H54 (cell line): Measurements from ENCODE around the gene ZCWPW1.
"Not testable (repeated sequence)": the region's sequence is repeated elsewhere in the genome, so short reads cannot be mapped to it uniquely, and the experiment has no call there.

Experiments used
- DNase-seq: peaks from one replicate; pipeline ENCODE4 v3.0.0; 2011; ENCODE audit warnings: low spot score, mixed read lengths; ENCODE audit not compliant: insufficient read length
- FAIRE-seq: peaks from 3 replicates; lab custom pipeline; 2011; peaks lifted over from hg19 to GRCh38; lab: Jason Lieb, UNC
- POLR2A ChIP-seq: IDR thresholded peaks from 2 replicates; pipeline ENCODE4 v1.6.1; 2011; ENCODE audit warnings: low read depth, mild to moderate bottlenecking, low read length

Gene ZCWPW1

GRCh38 chr7:100393233-100393905 is 35.1 kb downstream of the ZCWPW1 start:
- FAIRE-seq (no peak), DNase-seq (no peak)
- no peak for TF ChIP-seq POLR2A

GRCh38 chr7:100390286-100391009 is 38.1 kb downstream of the ZCWPW1 start:
- no peak for DNase-seq

GRCh38 chr7:100389437-100390088 is 38.9 kb downstream of the ZCWPW1 start:
- DNase-seq (no peak), FAIRE-seq (no peak)
- TF ChIP-seq POLR2A: no peak

More at GRCh38 chr7:100390286-100391009, 38.1 kb downstream of the ZCWPW1 start:
- FAIRE-seq: no peak
- TF ChIP-seq POLR2A: no peak

GRCh38 chr7:100387695-100388094 is 40.8 kb downstream of the ZCWPW1 start:
- no peak for DNase-seq
- no peak for FAIRE-seq
- no peak for TF ChIP-seq POLR2A

GRCh38 chr7:100386940-100387339 is 41.6 kb downstream of the ZCWPW1 start:
- FAIRE-seq (no peak), DNase-seq (no peak)
- TF ChIP-seq POLR2A: no peak

- no peak for DNase-seq
- FAIRE-seq: no peak
- TF ChIP-seq POLR2A: no peak
These were observed 43.7 kb downstream of the ZCWPW1 start for GRCh38 chr7:100384628-100385294.

- not testable (repeated sequence) for FAIRE-seq, DNase-seq
These were observed 46.2 kb downstream of the ZCWPW1 start for GRCh38 chr7:100382234-100382853.

GRCh38 chr7:100381531-100382233 is 46.8 kb downstream of the ZCWPW1 start:
- FAIRE-seq, DNase-seq: not testable (repeated sequence)

GRCh38 chr7:100380196-100380595 is 48.3 kb downstream of the ZCWPW1 start:
- no peak for TF ChIP-seq POLR2A

GRCh38 chr7:100378114-100378755 is 50.3 kb downstream of the ZCWPW1 start:
- TF ChIP-seq POLR2A: no peak
- FAIRE-seq (no peak), DNase-seq (no peak)

More at GRCh38 chr7:100380196-100380595, 48.3 kb downstream of the ZCWPW1 start:
- DNase-seq (no peak), FAIRE-seq (no peak)

GRCh38 chr7:100376066-100376465 is 52.4 kb downstream of the ZCWPW1 start:
- TF ChIP-seq POLR2A: no peak
- DNase-seq: no peak
- FAIRE-seq: no peak

- no peak for DNase-seq
- FAIRE-seq: no peak
- no peak for TF ChIP-seq POLR2A
These were observed 53.9 kb downstream of the ZCWPW1 start for GRCh38 chr7:100374601-100375000.

GRCh38 chr7:100373870-100374598 is 54.5 kb downstream of the ZCWPW1 start:
- FAIRE-seq, DNase-seq: not testable (repeated sequence)
